ENCODE measurements around the gene BNIP5.
A peak's percentile ranks its signal among the peaks of the same experiment; 100 is the strongest.

Gene BNIP5

GRCh38 chr6:36305885-36306284 lies 30.8 kb downstream of the BNIP5 start:
- no peak for TF ChIP-seq CTCF (IDR thresholded peaks at IDR 0.05; ENCODE audit: extremely low read depth, insufficient read depth, missing control alignments)
- DNase-seq (ENCODE audit: low spot score): no peak
- in situ Hi-C loops (cut with MboI; ENCODE audit: low pct_unique_long_range_greater_than_20kb, low sequenced_read_pairs, unreplicated experiment): no loop called here

GRCh38 chr6:36302227-36302976 lies 34.3 kb downstream of the BNIP5 start:
- peak; percentile 96 for TF ChIP-seq CTCF (IDR thresholded peaks at IDR 0.05; ENCODE audit: extremely low read depth, insufficient read depth, missing control alignments)
- DNase-seq (ENCODE audit: low spot score): peak; percentile 88
- in situ Hi-C loops (cut with MboI; ENCODE audit: low pct_unique_long_range_greater_than_20kb, low sequenced_read_pairs, unreplicated experiment): no loop called here

- no peak for DNase-seq (ENCODE audit: low spot score)
- no peak for TF ChIP-seq CTCF (IDR thresholded peaks at IDR 0.05; ENCODE audit: extremely low read depth, insufficient read depth, missing control alignments)
- in situ Hi-C loops (cut with MboI; ENCODE audit: low pct_unique_long_range_greater_than_20kb, low sequenced_read_pairs, unreplicated experiment): no loop called here
Measured at GRCh38 chr6:36301781-36302180, 34.9 kb downstream of the BNIP5 start.

- TF ChIP-seq CTCF (IDR thresholded peaks at IDR 0.05; ENCODE audit: extremely low read depth, insufficient read depth, missing control alignments): no peak
- in situ Hi-C loops (cut with MboI; ENCODE audit: low pct_unique_long_range_greater_than_20kb, low sequenced_read_pairs, unreplicated experiment): no loop called here
- DNase-seq (ENCODE audit: low spot score): no peak
Measured at GRCh38 chr6:36301085-36301658, 35.5 kb downstream of the BNIP5 start.

GRCh38 chr6:36298027-36298426 lies 38.7 kb downstream of the BNIP5 start:
- no peak for DNase-seq (ENCODE audit: low spot score)
- in situ Hi-C loops (cut with MboI; ENCODE audit: low pct_unique_long_range_greater_than_20kb, low sequenced_read_pairs, unreplicated experiment): loop anchor here (10.0 kb wide), 1 partner anchor 57 kb away; no protein-coding TSS in a partner anchor
- no peak for TF ChIP-seq CTCF (IDR thresholded peaks at IDR 0.05; ENCODE audit: extremely low read depth, insufficient read depth, missing control alignments)

- no peak for TF ChIP-seq CTCF (IDR thresholded peaks at IDR 0.05; ENCODE audit: extremely low read depth, insufficient read depth, missing control alignments)
- in situ Hi-C loops (cut with MboI; ENCODE audit: low pct_unique_long_range_greater_than_20kb, low sequenced_read_pairs, unreplicated experiment): loop anchor here (10.0 kb wide), 1 partner anchor 57 kb away; no protein-coding TSS in a partner anchor
- no peak for DNase-seq (ENCODE audit: low spot score)
Measured at GRCh38 chr6:36297511-36297910, 39.2 kb downstream of the BNIP5 start.
